GM12875 (cell line): ENCODE measurements around the gene CELA3A.

Experiments used
- H3K4me3 ChIP-seq: one replicate; pipeline ENCODE4 v1.5.1; 2011; ENCODE audit warnings: low read depth, low read length, control low read depth
- CTCF ChIP-seq: IDR thresholded peaks from 2 replicates; pipeline ENCODE4 v1.5.1; 2011; ENCODE audit warnings: low read depth, mild to moderate bottlenecking, control low read depth, inconsistent platforms, low read length, moderate library complexity, borderline replicate concordance; ENCODE audit not compliant: insufficient read depth

Gene CELA3A

GRCh38 chr1:22041505-22041904 is 40.0 kb downstream of the CELA3A start:
- no peak overlapping the region for H3K4me3 ChIP-seq
- no peak for TF ChIP-seq CTCF

- no peak for TF ChIP-seq CTCF
- no peak overlapping the region for H3K4me3 ChIP-seq
Measured at GRCh38 chr1:22043198-22043769, 41.8 kb downstream of the CELA3A start.

GRCh38 chr1:22044690-22045420 is 43.4 kb downstream of the CELA3A start:
- H3K4me3 ChIP-seq = no peak overlapping the region
- TF ChIP-seq CTCF = no peak

- no peak for TF ChIP-seq CTCF
Measured at GRCh38 chr1:22045604-22046228, 44.3 kb downstream of the CELA3A start.

GRCh38 chr1:22048351-22049192 is 47.1 kb downstream of the CELA3A start:
- no peak for TF ChIP-seq CTCF
- no peak overlapping the region for H3K4me3 ChIP-seq

More at GRCh38 chr1:22045604-22046228, 44.3 kb downstream of the CELA3A start:
- H3K4me3 ChIP-seq = no peak overlapping the region

GRCh38 chr1:22050330-22050729 is 48.9 kb downstream of the CELA3A start:
- no peak for TF ChIP-seq CTCF

More at GRCh38 chr1:22050330-22050729, 48.9 kb downstream of the CELA3A start:
- H3K4me3 ChIP-seq = no peak overlapping the region
